NCI-H1105 (cell line): ENCODE measurements around the gene CD47.

ENCODE experiments used
- DNase-seq: peaks from one replicate; lab custom pipeline; 2025; lab: John Stamatoyannopoulos, UW

Gene CD47

DNA sequence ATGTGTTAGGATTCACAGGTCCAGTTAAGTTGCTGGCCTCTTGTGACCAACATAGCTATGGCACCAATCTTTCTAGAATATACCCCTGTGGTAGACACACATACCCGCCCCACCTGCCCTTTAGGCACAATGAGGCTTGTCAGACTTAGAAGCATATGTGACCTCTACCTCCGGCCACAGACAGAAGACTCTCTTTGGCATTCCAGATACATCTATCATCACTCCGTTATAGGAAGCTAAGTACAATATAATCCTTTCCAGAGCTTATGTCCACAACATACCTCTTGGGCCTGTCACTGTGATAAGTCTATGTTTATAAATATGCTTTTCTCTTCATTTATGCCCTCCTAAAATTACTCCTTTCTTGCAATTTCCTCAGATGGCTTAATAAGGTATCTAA is 39.8 kb downstream of the CD47 start:
- DNase-seq: no peak

DNA sequence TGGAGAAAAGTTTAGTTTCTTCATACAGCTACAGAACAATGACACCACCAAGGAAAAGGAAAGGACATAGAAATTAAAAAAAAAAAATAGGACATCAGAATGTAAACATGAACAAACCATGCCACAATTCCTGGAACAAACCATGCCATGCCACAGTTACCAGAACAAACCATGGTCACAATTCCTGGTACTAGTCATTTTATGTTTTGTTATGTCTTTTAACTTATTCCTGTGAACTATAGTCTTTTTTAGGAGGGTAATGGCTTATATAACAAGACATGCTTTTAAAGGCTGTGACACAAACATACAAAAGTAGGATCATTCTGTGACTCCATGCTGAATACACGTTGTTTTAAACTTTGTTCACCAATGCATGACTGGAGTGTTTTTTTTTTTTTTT is 42.8 kb downstream of the CD47 start:
- no peak for DNase-seq

DNA sequence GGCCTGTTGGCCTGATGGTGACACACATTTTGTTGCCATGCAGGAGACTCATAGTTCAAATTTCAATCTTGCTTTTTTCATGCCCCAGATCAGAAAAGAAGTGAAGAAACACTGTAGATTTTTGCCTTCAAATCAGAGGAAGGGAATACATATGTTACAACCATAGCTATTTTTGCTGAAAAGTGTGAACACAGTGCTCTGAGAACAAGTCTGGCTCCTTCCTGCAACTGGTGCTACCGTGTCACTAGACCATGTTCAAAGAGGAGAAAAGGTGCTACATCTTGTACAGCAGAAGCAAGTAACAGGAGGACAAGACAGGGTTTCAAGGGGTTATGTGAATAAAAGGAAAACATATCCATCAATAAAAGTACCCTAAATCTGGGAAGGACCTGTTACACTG is 44.6 kb downstream of the CD47 start:
- no peak for DNase-seq

DNA sequence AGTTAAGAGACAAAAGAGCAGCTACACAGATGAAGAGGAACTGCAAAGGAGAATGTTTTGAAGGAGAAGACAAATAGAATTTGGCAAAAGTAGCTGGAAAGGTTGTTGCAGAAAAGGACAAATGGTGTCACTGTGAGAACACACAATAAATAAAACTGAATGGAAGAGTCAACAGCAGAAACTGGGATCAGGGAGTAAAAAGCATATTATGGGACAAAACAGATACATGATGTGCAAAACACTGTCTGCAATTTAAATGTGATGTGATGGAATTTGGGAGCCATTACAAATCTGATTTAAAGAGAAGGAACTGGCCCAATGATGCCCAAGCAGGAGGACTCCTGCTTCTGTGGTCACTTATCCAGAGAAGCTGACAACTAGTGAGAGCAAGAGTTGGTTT is 46.1 kb downstream of the CD47 start:
- DNase-seq: no peak

DNA sequence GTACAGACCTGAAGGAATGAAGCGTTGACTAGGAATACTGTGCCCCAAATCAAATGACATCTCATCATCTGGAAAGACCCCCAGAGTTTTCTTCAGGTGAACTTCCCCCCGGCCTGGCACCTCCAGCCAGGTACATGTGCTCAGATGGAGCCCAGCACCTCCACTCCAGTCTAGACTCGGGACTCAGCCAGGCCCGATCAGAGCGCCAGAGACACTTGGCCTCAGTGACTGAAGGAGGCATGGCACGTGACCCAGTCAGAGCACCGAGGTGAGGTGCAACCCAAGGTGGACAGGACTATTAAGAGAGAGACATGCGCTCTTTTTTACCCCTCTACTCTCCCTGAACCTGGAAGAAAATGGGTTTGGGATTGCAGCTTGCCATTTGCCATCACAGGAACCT is 48.5 kb downstream of the CD47 start:
- no peak for DNase-seq

DNA sequence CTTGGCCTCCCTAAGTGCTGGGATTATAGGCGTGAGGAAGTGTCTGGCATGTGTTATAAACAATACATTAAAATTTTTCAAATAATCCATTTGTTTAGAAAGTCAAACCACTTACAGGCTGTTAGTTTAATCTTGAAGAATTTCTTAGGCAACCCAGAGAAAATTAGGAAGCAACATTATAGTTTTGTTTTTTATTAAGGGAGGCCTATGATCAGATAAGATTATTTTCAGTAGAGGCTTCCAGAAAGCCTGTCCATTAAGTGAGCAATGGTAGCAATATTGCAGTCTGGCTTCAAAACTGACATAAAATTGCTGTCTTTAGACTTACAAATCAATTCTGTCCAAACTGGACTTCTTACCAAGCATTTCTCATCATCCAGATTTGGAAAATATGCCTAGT is 49.6 kb downstream of the CD47 start:
- DNase-seq: no peak

DNA sequence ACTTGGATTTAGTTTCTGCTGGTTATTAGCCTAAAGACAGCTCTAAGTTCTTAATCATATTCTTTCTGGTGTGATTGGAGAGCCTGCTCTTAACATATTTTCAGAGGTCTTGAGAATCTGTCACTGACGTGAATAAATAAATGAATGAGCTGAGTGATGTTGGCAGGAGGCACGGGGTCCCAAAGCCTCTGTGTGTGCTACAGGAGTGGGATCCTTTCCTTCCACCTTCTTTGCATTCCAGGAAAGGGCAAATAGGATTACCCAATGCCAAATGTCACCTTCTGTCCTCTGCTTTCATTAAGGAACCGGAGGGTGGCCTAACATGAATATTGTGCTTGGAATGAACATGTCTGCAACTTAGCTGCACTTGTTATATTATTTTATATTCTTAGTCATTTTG is 53.1 kb downstream of the CD47 start:
- DNase-seq: no peak

GRCh38 chr3:108036984-108037741 is 53.7 kb downstream of the CD47 start:
- no peak for DNase-seq

DNA sequence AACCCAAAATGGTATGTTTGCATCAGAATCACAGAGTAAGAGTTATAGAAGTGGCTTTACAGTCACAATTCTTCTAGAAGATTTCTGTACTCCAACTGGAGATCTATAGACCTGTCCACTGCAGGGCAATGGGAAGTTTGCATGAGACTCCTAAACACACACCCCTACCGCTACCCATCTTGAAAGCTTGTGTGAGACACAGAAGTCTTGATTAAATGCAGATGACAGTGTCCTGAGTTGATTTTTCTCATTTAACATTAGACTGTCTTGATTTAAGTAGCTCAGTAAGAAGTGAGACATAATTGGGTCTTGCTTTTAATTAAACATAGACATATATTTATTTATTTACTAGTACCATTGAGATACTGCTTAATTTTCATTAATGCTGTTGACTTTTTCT is 54.4 kb downstream of the CD47 start:
- no peak for DNase-seq

DNA sequence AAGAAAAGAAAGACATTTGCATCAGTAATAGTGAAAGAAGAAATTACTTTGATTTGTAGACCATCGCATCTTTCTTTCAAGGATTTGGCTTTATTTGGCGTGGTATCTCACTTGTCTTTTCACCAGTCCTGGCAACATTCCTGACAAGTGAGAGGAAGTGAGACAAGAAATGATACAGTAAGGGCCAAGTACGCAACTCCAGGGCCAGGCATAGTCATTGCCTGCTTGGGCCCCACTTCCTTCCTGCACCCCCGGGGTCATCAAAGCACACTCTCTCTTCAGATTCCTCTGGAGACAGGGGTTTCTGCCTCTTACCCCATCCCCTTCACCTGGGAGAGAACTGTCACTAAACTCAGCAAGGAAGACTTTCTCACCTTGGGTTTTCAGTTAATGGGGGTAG is 55.1 kb downstream of the CD47 start:
- no peak for DNase-seq

DNA sequence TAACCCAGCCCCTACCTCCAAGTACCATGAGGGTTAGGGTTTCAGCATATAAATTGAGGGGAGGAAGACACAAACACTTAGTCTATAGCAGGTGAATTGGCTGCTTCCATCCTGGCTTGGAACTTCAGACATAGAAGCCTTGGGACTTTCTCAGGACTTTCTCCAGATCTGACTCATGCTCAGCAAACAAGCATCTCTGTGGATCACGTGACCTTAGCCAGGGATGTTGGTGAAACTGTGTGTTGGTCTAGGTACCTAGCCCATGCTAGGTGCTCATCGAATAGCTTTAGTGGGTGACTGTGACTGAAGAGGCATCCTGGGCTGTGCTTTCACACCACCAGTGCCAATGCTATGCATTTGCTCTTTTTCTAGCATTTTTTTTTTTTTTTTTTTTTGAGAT is 58.9 kb downstream of the CD47 start:
- DNase-seq: no peak

GRCh38 chr3:108030960-108031359 is 59.9 kb downstream of the CD47 start:
- no peak for DNase-seq

GRCh38 chr3:108029466-108029865 is 61.4 kb downstream of the CD47 start:
- no peak for DNase-seq

- no peak for DNase-seq
Measured at GRCh38 chr3:108028896-108029295, 61.9 kb downstream of the CD47 start.

DNA sequence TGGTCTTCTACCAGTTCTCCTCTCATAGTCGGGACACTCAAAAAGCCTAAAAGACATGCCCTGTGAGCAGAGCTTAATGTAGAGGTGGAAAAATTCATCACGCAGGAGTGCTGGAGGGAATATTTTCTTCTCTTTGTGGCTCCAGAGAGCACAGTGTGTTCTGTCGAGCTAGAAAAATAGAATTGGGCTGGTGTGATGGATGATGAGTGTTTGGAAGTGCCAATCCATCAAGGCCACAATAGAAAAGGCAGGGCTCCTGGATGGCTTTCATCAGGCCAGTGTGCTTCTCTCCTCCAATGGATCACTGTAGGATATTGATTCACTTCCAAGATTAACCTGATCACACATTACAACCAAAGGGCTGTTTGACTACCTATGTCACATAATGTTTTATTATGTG is 65.7 kb downstream of the CD47 start:
- DNase-seq: no peak

DNA sequence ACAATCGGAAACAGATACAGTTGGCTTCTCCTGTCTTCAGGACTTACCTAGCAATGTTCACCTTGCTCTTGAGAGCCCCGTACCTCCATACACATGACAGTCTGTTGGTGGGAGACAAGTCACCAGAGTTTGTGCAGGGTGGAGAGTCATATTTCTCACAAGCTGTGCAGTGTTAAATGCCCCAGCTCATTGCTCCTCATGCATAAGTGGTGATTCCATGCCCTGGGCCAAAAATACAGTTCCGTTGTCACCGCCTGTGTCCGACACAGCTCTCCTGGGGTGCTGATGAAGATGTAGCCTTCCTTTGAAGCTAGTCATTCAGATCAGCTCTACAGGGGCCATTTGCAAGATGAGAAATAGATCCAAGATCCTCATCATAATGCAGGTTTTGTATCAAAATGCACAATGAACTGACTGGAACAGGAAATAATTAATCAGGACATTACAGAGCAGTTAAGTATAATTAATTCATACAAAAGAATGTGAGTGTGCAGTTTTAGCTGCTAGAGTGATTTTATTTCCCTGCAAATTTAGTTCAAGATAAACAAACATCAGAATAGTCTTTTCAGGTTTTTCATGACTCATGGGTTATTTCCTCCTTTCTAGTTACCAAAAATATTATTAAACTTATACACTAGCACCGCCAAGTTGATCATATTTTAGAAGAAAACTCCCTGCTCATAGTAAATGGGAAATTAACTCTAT is 66.5 kb downstream of the CD47 start:
- no peak for DNase-seq

- DNase-seq: no peak
Measured at GRCh38 chr3:108022256-108023150, 68.3 kb downstream of the CD47 start.

GRCh38 chr3:108021533-108021932 is 69.3 kb downstream of the CD47 start:
- no peak for DNase-seq

- DNase-seq: no peak
Measured at GRCh38 chr3:108021131-108021530, 69.7 kb downstream of the CD47 start.

DNA sequence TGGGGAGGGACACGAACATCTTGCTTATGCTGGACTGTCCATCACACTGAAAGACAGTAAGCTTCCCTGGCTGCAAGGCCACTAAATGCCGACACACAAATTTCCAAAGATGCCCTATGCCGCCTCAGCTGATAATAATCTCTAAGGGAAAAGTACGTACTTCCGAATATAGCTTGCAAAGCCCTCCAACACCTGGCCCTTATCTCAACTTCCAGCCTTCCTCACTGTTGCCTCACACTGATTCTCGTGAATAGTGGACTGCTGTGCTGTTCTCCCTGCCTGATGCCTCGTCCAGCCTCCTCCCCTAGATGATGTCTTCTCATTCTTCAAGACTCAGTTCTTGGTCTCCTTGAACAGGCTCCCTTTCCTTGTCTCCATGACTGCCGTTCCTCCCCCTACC is 72.3 kb downstream of the CD47 start:
- DNase-seq: no peak

- DNase-seq: no peak
Measured at GRCh38 chr3:108017587-108017986, 73.2 kb downstream of the CD47 start.

- DNase-seq: no peak
Measured at GRCh38 chr3:108014943-108015342, 75.9 kb downstream of the CD47 start.
